Hematopoietic multipotent progenitor cell treated with erythropoietin and hydrocortisone succinate and interleukin-3 and kit ligand, for 8 days (in vitro differentiated cells): ENCODE measurements around the gene PSPN.
A peak's percentile ranks its signal among the peaks of the same experiment; 100 is the strongest.
"Not testable (repeated sequence)": the region's sequence is repeated elsewhere in the genome, so short reads cannot be mapped to it uniquely, and the experiment has no call there.

Source experiments
- DNase-seq: peaks from one replicate; pipeline ENCODE4 v3.0.0-alpha.2; 2015

The PSPN gene

DNA sequence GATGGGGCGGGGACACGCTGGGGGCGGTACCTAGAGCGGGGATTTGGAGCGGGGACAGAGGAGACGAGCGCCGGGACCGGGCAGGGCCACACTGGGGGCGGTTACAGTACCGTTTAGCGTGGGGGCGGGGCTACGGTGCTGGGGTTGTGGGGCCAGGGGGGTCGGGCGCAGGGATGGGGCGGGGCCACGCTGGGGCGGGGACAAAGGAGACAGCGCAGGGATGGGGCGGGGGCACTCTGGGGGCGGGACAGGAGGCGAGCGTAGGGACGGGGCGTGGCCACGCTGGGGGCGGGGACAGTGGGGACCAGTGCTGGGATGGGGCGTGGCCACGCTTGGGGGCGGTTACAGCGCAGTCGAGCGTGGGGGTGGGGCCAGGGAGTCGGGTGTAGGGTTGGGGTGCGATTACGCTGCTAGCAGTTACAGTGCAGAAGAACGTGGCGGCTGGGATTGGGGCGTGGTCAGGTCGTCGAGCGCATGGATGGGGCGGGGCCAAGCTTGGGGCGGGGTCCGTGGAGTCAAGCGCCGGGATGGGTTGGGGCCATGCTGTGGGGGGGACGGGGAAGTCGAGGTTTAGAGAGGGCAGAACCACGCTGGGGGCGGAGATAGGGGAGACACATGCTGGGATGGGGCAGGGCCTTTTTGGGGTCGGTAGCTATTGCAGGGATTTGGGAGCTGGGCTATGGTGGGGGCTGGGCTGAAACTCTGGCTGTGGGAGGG, 2.5 kb downstream of the PSPN start:
- peak; percentile 95 for DNase-seq

GRCh38 chr19:6372594-6373095, 3.1 kb downstream of the PSPN start, which contains the start of gene ALKBH7:
ALKBH7 (plus strand) TSS chr19:6372794; CDS start chr19:6372821, 27 bp downstream.
- peak; percentile 100 for DNase-seq

GRCh38 chr19:6364353-6364752, 11.4 kb downstream of the PSPN start:
- DNase-seq = no peak

DNA sequence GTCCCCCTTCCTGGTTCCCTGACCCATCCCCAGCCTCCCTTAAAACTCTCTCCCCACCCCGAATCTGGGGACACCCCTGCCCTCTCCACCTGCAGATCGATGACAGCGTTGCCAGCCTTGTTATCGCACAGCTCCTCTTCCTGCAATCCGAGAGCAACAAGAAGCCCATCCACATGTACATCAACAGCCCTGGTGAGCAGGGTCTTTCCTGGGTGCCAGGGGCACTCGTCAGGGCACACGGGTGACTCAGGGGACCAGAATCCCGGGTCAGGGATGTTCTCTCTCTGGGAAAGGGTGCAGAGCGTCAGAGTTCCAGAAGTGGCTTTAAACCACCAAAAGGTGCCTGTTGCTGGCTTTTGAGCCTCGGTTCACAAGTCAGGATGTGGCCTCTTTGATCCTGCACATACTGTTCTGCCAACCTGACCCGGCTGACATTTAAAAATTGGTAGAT, 13.4 kb downstream of the PSPN start:
- no peak for DNase-seq

DNA sequence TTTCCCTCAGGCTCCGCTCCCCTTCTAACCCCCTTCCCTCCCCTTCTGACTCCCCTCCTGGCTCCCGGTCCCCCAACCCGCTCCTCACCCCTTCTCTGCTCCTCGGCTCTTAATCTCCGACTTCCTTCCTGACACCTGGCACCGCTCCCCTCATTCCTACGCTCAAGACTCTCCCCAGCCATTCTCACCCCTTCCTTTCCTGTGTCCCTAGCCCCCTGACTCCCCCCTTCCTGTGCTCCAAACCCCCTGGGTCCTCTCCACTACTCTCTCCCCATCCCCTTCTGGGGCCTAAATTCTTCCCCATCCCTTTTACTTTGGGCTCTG, 13.7 kb downstream of the PSPN start:
- peak; percentile 13 for DNase-seq

- not testable (repeated sequence) for DNase-seq
Measured at GRCh38 chr19:6360857-6361216, 14.9 kb downstream of the PSPN start.

DNA sequence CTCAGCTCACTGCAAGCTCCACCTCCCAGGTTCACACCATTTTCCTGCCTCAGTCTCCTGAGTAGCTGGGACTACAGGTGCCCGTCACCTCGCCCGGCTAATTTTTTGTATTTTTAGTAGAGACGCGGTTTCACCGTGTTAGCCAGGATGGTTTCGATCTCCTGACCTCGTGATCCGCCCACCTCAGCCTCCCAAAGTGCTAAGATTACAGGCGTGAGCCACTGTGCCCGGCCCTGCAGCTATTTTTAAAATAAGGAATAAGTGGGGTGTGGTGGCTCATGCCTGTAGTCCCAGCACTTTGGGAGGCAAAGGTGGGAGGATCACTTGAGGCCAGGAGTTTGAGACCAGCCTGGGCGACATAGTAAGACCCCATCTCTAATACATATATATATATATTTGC, 15.3 kb downstream of the PSPN start:
- DNase-seq = not testable (repeated sequence)

DNA sequence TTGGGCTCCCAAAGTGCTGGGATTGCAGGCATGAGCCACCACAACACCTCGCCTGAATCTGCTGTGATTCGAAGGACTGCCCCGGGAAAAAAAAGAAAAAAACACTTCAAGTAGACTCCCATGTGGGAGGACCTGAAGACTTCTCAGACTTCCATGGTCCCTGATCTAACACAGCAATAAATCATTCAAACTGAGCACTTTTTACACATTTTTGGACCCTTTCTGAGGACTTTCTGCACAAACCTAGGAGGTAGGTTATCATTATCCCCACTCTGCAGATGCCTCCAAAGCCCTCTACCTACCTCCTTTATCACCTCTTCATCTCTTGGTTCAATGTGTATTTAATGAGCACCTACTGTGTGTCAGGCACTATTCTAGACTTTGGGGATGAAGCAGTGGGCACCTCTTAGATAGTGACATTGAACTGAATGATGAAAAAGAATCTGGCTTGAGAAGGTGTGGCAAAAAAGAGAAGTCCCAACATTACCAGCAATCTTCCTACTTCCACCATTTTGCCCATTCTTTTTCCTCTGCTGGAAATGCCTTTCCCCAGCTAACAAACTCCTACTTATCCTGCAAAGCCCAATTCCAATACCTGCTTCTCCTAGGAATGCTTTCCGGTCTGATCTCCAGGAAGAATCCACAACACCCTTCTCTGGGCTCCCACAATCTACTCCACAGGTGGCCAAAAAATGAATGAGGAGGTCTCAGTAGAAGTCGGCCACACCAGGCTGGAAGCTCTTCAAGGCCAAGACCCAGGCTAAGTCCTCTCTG, 16.0 kb downstream of the PSPN start:
- no peak for DNase-seq

- DNase-seq = no peak
Measured at GRCh38 chr19:6358003-6358402, 17.7 kb downstream of the PSPN start.

DNA sequence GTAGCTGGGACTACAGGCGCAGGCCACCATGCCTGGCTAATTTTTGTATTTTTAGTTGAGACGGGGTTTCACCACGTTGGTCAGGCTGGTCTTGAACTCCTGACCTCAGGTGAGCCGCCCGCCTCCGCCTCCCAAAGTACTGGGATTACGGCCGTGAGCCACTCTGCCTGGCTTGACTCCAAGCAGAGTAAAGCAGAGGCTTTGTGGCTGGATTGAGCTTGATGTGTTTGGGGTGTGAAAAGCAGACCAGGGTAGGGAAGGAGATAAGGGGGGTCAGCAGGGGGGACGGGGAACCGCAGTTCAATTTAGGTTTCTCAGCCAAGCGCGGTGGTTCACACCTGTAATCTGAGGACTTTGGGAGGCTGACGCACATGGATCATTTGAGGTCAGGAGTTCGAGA, 18.6 kb downstream of the PSPN start:
- no peak for DNase-seq

- DNase-seq = not testable (repeated sequence)
Measured at GRCh38 chr19:6355321-6356040, 20.3 kb downstream of the PSPN start.

GRCh38 chr19:6354098-6354674, 21.5 kb downstream of the PSPN start:
- DNase-seq = peak; percentile 16

- no peak for DNase-seq
Measured at GRCh38 chr19:6352381-6353165, 23.2 kb downstream of the PSPN start.

- DNase-seq = no peak
Measured at GRCh38 chr19:6350688-6351087, 25.0 kb downstream of the PSPN start.

GRCh38 chr19:6349271-6349670, 26.5 kb downstream of the PSPN start:
- not testable (repeated sequence) for DNase-seq

GRCh38 chr19:6343462-6343861, 32.3 kb downstream of the PSPN start:
- peak; percentile 13 for DNase-seq

DNA sequence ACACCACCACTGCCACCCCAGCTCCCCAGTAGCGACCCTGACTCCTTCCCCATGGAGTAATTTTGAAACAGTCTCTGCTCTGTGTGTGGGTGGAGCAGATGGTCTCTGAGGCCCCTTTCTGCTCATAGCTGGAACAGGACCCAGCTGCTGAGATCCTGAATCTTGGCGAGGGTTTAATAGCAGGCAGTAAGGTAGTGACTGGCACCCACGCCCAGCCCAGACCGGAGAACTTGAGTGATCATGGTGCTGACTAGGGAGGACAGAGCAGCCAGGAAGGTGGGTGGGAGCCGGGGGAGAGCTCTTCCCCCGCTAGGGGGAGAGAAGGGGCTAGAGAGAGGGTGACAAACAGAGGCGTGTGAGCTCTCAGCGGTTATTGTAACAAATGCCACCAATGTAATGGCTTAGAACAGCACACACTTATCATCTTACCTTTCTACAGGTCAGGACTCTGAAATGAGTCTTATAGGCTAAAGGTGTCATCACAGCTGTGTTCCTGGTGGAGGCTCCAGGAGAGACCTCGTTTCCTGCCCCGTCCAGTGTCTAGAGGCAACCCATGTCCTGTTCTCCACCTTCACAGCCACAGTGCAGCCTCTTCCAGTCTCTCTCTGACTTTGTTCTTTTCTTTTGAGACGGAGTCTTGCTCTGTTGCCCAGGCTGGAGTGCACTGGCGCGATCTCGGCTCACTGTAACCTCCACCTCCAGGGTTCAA, 35.1 kb downstream of the PSPN start:
- no peak for DNase-seq

DNA sequence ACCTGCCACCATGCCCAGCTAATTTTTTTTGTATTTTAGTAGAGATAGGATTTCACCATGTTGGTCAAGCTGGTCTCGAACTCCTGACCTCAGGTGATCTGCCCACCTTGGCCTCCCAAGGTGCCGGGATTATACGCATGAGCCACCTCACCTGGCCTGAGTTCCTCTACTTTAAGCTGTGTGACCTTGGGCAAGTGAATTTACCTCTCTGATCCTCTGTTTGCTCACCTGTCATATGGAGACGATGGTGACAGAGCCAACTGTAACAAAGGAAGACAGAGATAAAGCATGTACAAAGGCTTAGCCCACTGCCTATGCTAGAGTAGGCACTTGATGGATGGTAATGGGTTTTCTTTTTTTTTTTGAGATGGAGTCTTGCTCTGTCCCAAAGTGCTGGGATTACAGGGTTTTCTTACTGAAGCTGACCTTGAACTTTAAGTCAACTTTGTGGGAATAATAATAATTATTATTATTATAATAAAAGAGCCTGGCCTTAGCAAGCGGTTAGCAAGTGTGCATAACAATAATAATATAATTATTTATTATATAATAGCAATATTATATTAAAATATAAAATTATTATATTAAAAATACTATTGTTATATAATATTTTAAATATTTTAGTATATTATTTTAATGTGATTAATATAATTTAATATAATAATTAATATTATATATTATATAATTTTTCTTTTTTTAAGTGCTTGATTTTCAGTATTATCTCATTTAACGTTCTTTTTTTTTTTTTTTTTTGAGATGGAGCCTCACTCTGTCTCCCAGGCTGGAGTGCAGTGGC, 41.0 kb downstream of the PSPN start:
- DNase-seq = no peak

- DNase-seq = no peak
Measured at GRCh38 chr19:6333439-6333838, 42.3 kb downstream of the PSPN start, which contains the start of gene ACER1. ACER1 (minus strand) TSS chr19:6333612; CDS start chr19:6333551, 61 bp downstream.

GRCh38 chr19:6326815-6327214, 48.9 kb downstream of the PSPN start:
- no peak for DNase-seq

- DNase-seq = no peak
Measured at GRCh38 chr19:6325614-6326013, 50.1 kb downstream of the PSPN start.
